ENCODE measurements around the gene TGFB3.
A peak's percentile ranks its signal among the peaks of the same experiment; 100 is the strongest.
"Not testable (repeated sequence)": the region's sequence is repeated elsewhere in the genome, so short reads cannot be mapped to it uniquely, and the experiment has no call there.

TGFB3 gene

GRCh38 chr14:75981426-75982265 is at the start of gene TGFB3:
TSS of gene TGFB3 (minus strand) at chr14:75981995. CDS start at chr14:75980893, 1,102 bp downstream.
- DNase-seq (ENCODE audit: low read depth in 2 of 2) = peak in 1 of 2 donors; percentile 21

- DNase-seq (ENCODE audit: low read depth in 2 of 2) = no peak
These were observed 42.6 kb upstream of the TGFB3 start for GRCh38 chr14:76024211-76024907.

- DNase-seq (ENCODE audit: low read depth in 2 of 2) = no peak
These were observed 42.0 kb upstream of the TGFB3 start for GRCh38 chr14:76023757-76024156.

GRCh38 chr14:76022991-76023390 is 41.2 kb upstream of the TGFB3 start:
- no peak for DNase-seq (ENCODE audit: low read depth in 2 of 2)

GRCh38 chr14:76019676-76020075 is 37.9 kb upstream of the TGFB3 start:
- DNase-seq (ENCODE audit: low read depth in 2 of 2) = no peak

GRCh38 chr14:76015668-76016067 is 33.9 kb upstream of the TGFB3 start:
- no peak for DNase-seq (ENCODE audit: low read depth in 2 of 2)

- DNase-seq (ENCODE audit: low read depth in 2 of 2) = no peak
These were observed 33.4 kb upstream of the TGFB3 start for GRCh38 chr14:76015191-76015590.

- DNase-seq (ENCODE audit: low read depth in 2 of 2) = no peak
These were observed 30.6 kb upstream of the TGFB3 start for GRCh38 chr14:76012354-76012753.

GRCh38 chr14:76011930-76012329 is 30.1 kb upstream of the TGFB3 start:
- no peak for DNase-seq (ENCODE audit: low read depth in 2 of 2)

- DNase-seq (ENCODE audit: low read depth in 2 of 2) = not testable (repeated sequence)
These were observed 27.8 kb upstream of the TGFB3 start for GRCh38 chr14:76009627-76010026.

GRCh38 chr14:76007852-76008251 is 26.1 kb upstream of the TGFB3 start:
- no peak for DNase-seq (ENCODE audit: low read depth in 2 of 2)

- DNase-seq (ENCODE audit: low read depth in 2 of 2) = no peak
These were observed 25.6 kb upstream of the TGFB3 start for GRCh38 chr14:76007379-76007778.

GRCh38 chr14:76006253-76006652 is 24.5 kb upstream of the TGFB3 start:
- DNase-seq (ENCODE audit: low read depth in 2 of 2) = no peak

- no peak for DNase-seq (ENCODE audit: low read depth in 2 of 2)
These were observed 20.6 kb upstream of the TGFB3 start for GRCh38 chr14:76002383-76002782.

- DNase-seq (ENCODE audit: low read depth in 2 of 2) = no peak
These were observed 17.9 kb upstream of the TGFB3 start for GRCh38 chr14:75999511-76000190.

- no peak for DNase-seq (ENCODE audit: low read depth in 2 of 2)
These were observed 14.7 kb upstream of the TGFB3 start for GRCh38 chr14:75996488-75996887.

GRCh38 chr14:75995372-75996041 is 13.7 kb upstream of the TGFB3 start:
- DNase-seq (ENCODE audit: low read depth in 2 of 2) = no peak

- DNase-seq (ENCODE audit: low read depth in 2 of 2) = no peak
These were observed 11.8 kb upstream of the TGFB3 start for GRCh38 chr14:75993567-75994041.

GRCh38 chr14:75991753-75992152 is 10.0 kb upstream of the TGFB3 start:
- DNase-seq (ENCODE audit: low read depth in 2 of 2) = no peak

- no peak for DNase-seq (ENCODE audit: low read depth in 2 of 2)
These were observed 8.5 kb upstream of the TGFB3 start for GRCh38 chr14:75990297-75990696.

GRCh38 chr14:75989134-75989533 is 7.3 kb upstream of the TGFB3 start:
- DNase-seq (ENCODE audit: low read depth in 2 of 2) = no peak
